ENCODE measurements around the gene FOXP2.

DNA sequence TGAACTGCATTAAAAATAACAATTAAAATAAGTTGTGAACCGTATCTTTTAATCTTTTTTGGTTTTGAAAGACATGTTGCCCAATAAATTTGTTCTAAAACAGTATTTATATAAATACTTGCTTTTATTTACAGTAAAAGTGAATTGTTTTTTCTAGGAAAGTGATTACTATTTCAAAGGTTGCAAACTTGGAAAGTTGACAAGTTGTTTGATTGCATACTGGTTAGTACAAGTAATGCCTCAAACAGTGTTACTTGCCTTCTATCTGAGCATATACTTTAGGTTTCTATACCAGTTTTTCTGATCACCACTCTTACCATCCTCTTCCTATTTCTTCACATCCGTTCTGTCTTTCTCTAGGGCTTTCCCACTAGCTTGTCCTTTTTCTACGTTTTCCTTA is 212.6 kb downstream of the FOXP2 start:
- TF ChIP-seq POLR2A (IDR thresholded peaks at IDR 0.05), result no peak
- TF ChIP-seq, protein P1, sequence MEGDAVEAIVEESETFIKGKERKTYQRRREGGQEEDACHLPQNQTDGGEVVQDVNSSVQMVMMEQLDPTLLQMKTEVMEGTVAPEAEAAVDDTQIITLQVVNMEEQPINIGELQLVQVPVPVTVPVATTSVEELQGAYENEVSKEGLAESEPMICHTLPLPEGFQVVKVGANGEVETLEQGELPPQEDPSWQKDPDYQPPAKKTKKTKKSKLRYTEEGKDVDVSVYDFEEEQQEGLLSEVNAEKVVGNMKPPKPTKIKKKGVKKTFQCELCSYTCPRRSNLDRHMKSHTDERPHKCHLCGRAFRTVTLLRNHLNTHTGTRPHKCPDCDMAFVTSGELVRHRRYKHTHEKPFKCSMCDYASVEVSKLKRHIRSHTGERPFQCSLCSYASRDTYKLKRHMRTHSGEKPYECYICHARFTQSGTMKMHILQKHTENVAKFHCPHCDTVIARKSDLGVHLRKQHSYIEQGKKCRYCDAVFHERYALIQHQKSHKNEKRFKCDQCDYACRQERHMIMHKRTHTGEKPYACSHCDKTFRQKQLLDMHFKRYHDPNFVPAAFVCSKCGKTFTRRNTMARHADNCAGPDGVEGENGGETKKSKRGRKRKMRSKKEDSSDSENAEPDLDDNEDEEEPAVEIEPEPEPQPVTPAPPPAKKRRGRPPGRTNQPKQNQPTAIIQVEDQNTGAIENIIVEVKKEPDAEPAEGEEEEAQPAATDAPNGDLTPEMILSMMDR (IDR thresholded peaks at IDR 0.05), result no peak
